Umbilical cord (tissue), 2 donors: ENCODE results near the gene C10orf105. TPM values are rescaled to one million over a fixed set of nuclear protein-coding genes. Genes with fewer than 3 reads are reported as not detected.
A peak's percentile ranks its signal among the peaks of the same experiment; 100 is the strongest.

ENCODE experiments used
- DNase-seq: peaks from one replicate; pipeline ENCODE4 v3.0.0-alpha.2; 2015; ENCODE audit warnings: low spot score
- total RNA-seq: library from RNA; depleted of rRNA; stranded (reverse); fragments of >200 nt; gene quantifications from one replicate; pipeline ENCODE4 v1.2.3, GENCODE V29; 2014; ENCODE audit warnings: low replicate concordance; ENCODE audit not compliant: insufficient read depth

The C10orf105 gene
- total RNA-seq: 0.48 TPM

GRCh38 chr10:71719464-71720201, at the start of gene C10orf105:
Gene C10orf105, minus strand, starts transcription at chr10:71719778. Its CDS starts 3,441 bp downstream, at chr10:71716337.
- DNase-seq: no peak

DNA sequence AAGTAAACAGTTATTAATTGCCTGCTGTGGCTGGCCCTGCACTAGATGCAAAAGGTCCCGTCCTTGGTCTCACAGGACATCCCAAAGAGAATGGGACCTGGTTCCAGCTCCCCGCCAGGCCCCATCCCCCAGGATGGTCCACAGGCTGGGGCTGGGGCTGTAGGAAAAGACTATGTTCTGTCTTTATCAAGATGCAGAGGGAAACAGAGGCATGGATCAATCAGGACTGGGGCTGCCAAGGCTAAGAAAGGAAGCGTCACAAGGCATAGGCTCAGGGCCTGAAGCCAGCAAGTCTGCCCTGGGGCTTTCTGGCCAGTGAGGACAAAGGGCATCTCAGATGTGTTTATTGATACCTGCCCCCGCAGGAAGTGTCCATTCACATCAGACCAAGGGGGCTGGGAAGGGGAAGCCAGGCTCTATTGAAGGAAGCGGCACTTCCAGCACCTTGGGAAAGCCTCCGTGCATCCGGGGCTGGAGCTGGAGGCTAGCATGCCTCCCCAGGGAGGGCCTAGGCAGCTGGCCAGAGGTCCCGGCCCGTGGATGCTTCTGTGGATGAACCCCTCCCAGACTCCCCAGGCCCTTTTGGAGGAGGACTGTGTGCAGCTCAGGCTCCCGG, 48.0 kb upstream of the C10orf105 start:
- DNase-seq: no peak

GRCh38 chr10:71766717-71767419, 47.3 kb upstream of the C10orf105 start:
- DNase-seq: peak; percentile 84

DNA sequence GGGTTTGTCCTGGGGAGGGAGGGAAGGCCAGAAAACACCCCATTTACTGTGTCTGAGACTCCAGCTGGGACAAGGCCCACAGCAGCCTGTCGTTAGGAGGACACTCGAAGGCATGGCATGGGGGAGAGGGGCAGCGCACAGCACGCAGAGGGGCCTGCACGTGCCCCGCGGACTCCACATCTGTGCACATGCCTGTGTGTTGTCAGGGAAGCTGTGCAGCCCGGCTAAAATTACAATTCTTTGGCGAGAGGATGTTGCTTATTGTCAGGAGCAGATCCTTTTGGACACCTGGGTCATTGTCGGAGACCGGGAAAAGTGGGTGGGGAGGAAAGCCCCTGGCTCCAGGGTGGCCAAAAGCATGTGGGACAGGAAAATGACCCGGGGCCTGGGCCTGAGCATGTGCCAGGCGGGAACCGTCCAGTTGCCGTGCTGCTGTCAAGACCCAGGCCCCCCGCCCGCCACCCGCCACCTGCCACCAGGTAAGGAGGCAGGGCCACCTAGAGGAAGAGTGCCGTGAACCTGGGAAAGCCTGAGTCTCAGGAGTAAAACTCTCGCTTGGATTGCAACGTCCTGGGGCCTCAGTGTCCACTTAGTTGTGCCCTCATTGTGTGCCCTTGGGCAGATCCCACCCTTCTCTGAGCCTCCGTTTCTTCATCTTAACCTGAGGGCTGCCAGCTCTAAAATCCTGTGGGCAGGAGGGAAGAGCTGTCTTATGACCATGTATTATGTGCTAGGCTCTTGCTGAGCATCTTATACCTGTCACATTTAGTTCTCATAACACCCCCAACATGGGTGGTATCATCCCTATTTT, 46.5 kb upstream of the C10orf105 start:
- no peak for DNase-seq

DNA sequence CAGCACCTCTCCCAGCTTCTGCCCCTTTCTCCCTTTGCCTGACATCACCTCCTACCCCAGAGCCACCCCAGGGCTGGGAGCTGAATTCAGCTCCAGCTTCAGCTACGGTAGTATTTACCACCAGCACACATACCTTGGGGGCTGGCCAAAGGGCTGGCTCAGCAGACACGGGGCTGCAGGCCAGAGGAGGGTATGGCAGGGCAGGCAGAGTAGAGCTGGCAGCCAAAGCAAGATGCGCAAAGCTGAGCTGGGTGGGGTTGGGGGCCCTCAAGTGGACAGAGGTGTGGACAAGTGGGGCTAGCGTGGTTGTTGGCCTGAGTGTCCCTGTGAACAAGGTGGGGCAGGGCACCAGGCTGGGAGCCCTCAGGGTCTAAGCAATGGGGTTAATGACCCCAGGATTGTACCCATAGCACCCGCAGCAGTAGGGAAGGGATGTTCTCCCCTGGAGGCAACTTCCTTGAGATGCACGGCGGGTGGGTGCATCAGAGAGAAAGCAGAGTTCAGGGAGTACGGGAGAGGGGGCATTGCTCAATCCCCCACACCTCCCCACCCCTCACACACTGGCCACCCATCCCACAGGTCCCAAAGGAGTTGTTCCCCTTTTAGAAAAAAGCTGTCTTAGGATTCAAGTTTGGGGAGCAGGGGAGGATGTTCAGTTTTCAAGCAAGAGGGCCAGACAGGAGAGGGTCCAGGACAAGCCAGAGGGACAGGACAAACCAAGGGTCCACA, 45.8 kb upstream of the C10orf105 start:
- DNase-seq: no peak

GRCh38 chr10:71763352-71764127, 44.0 kb upstream of the C10orf105 start:
- DNase-seq: no peak

GRCh38 chr10:71762324-71762723, 42.7 kb upstream of the C10orf105 start:
- DNase-seq: no peak

DNA sequence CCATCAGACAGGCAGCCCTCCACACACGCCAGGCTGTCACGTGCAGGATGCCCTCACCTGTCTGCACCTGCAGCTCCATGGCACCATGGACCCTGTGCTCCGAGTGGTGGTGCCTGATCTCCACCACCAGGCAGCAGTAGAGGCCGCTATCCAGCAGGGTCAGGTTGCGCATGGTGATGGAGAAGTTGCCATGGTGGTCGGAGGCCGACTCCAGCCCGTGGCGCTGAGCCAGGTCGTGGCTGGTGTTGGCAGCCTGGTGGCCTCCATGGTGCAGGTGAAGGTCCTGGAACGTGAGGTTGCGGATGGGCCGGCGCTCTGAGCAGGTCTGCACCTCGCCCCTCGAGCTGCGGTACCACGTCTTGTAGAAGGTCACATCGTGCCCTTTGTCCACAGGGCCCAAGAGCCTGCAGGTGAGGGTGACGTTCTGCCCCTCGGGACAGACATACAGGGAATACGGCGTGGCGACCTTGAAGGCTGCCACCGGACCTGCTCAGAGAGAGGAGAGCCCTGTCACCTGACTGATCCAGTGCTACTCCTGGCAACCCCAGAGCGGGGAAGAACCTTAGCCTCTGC, 42.0 kb upstream of the C10orf105 start:
- DNase-seq: no peak

- no peak for DNase-seq
These were observed 41.5 kb upstream of the C10orf105 start for GRCh38 chr10:71761105-71761511.

- no peak for DNase-seq
These were observed 37.9 kb upstream of the C10orf105 start for GRCh38 chr10:71757399-71757922.

- no peak for DNase-seq
These were observed 37.0 kb upstream of the C10orf105 start for GRCh38 chr10:71756311-71757191.

DNA sequence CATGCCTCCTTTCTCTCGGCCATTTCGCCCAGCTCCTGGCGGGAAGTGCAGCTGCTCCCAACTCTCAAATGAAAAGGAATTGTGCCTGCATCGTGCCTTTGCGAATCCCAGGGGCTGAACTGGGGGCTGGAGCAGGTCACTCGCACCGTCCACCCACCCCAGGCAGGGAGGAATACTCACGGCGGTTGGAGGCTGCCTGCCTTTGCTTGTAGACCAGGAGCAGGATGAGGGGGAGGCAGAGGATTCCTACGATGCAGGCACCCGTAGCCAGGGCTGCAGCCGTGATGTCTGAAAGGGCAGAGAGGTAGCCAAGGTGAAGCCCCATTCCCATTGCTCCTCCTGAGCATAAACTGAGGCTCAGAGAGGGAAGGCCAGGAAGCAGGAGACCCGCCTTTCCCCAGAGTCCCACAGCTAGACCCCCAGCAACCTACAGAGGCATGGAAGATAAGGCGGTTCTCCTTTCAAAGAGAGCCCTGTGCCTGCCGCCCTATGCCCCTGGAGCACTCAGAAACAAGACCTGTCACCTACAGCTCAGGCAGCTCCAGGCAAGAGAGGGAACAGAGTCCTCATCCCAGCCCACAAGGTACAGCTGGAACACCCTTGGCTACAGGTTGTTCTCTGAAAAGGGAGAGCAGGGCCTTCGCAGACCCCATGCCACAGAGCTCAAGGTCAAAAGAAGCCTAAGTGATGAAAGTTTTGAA, 35.8 kb upstream of the C10orf105 start:
- no peak for DNase-seq

DNA sequence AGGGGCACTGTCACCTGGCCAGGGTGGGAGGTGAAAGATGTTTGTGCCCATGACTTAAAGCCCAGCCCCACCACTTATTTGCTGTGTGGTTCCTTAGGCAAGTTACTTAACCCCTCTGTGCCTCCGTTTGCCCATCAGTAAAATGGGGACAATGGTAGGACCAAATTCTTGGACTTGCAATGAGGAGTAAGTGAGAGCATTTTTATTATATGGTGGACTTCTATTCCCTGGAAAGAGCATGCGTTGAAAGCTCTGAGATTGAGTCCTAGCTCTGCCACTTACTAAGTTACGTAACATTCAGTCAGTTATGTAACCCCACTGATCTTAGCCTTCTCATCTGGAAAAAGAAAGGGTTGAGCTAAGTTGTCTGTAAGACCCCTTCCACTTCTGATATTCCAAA, 35.0 kb upstream of the C10orf105 start:
- no peak for DNase-seq

- no peak for DNase-seq
These were observed 34.5 kb upstream of the C10orf105 start for GRCh38 chr10:71753960-71754505.

GRCh38 chr10:71753091-71753959, 33.7 kb upstream of the C10orf105 start:
- DNase-seq: peak; percentile 40

DNA sequence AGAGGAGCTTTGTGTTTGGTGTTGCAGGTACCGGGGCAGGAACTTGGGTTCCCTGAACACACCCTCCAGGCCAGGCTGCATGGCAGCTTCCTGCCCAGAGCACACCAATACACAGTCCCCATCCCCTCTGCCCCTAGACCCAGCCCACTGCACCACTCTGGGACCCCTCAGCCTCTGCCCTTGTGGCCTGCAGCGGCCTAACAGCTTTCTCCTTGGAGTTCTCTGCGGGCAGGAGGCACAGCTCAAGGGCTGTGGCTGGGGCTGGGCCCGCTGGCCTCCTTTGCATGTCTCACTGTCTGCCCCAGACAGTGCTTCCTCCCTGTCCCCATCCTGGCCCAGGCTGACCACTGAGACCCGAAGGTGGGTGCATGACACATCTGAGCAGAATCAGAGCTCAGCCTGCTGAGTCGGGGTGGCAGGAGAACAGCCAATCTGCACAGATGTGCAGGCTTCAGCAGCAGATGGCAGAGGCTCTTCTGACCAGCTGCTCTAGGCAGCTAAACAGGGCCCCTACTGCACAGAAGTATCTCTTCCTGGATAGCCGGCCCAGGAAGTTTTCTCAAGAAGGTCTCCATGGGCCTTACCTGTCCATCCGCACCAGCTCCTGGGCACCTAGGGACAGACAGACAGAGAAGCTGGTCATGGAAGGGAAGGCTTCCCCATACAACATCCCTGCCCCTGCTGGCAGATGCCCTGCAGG, 33.0 kb upstream of the C10orf105 start:
- no peak for DNase-seq
